Gastroesophageal sphincter (tissue), 3 donors: ENCODE measurements around the gene SMIM21.

Source experiments
- CTCF ChIP-seq, 4 experiments: fragments of 200-600 bp in 2 of 4; fragments of 450-650 bp in 2 of 4; sonication (generic) in 1 of 4; IDR thresholded peaks; one replicate each; pipeline ENCODE4 v1.5.1; 2017 to 2019; ENCODE audit warnings: antibody characterized with exemption in 4 of 4, mild to moderate bottlenecking in 2 of 4, moderate library complexity in 2 of 4
- EP300 ChIP-seq: sonication (generic); formaldehyde crosslinking; IDR thresholded peaks from one replicate; pipeline ENCODE4 v1.6.1; 2017; ENCODE audit warnings: antibody characterized with exemption, mild to moderate bottlenecking
- POLR2A ChIP-seq, 2 donors: fragments of 450-650 bp; IDR thresholded peaks; one replicate each; pipeline ENCODE4 v1.6.1; 2017; ENCODE audit warnings: antibody characterized with exemption in 2 of 2, mild to moderate bottlenecking in 2 of 2, moderate library complexity in 1 of 2
- POLR2AphosphoS5 ChIP-seq: sonication (generic); formaldehyde crosslinking; IDR thresholded peaks from one replicate; pipeline ENCODE4 v1.6.1; 2017; ENCODE audit warnings: antibody characterized with exemption

DNA sequence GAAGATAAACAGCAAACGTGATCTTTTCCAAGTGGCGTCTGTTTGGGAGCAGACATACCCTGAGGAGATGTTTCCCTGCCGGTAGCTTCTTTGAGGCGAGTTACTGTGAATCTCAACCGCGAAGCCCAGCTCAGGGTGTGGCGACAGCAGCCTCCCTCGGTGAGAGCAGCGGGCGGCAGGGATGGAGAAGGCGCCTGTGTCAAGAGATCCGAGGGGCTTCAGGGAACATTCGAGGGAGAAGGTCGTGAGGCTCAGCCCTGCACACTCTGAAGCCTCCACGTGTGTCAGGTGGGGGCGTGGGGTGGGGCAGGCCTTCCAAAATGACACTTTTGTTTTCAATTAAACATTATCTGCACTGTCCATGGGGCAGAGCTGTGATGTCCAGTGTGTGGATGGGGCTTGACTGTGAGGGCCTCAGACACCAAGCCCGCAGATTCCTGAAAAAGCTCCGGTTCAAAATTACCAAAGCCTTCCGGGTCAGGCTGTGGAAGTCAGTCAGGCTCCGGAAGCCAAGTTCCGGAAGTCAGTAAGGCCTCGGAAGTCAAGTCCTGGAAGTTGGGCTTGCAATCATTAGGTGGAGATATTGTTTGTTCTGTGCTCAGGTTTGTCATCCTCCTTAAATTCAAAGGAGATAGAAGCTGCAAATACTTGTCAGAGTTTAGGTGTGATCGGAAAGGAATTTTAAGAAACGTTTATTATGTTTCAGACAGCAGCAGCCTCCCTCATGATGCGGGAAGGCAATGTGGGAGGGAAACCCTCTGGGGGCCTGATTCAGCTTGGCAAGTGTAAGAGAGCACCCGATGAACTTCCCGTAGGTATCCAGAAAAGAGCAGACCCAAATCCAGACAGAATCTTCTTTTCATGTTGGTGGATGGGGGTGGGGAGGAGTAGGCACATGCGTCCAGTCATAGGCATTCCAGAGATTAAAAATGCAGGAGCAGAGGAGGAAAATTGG is 20.7 kb downstream of the SMIM21 start:
- TF ChIP-seq POLR2A (IDR thresholded peaks at IDR 0.05): no peak
- no peak for TF ChIP-seq CTCF (IDR thresholded peaks at IDR 0.05)
- no peak for TF ChIP-seq POLR2AphosphoS5
- TF ChIP-seq EP300: no peak
